Progenitor cell of endocrine pancreas (in vitro differentiated cells): ENCODE measurements around the gene SCAF8. TPM values are rescaled to one million over a fixed set of nuclear protein-coding genes. Genes with fewer than 3 reads are reported as not detected.
A peak's percentile ranks its signal among the peaks of the same experiment; 100 is the strongest.

ENCODE experiments used
- DNase-seq: peaks from one replicate; pipeline ENCODE4 v3.0.0; 2021; ENCODE audit warnings: low spot score; ENCODE audit not compliant: unreplicated experiment
- H3K27ac Mint-ChIP-seq: 2 replicates; pipeline ENCODE4 v1.8.0; 2021; ENCODE audit warnings: mild to moderate bottlenecking, moderate library complexity, mixed read lengths
- H3K27me3 Mint-ChIP-seq: 2 replicates; pipeline ENCODE4 v1.8.0; 2021; ENCODE audit warnings: mixed read lengths
- H3K36me3 Mint-ChIP-seq: 2 replicates; pipeline ENCODE4 v1.8.0; 2022; ENCODE audit warnings: mixed read lengths; ENCODE audit not compliant: insufficient read depth
- H3K4me1 Mint-ChIP-seq: 2 replicates; pipeline ENCODE4 v1.8.0; 2021; ENCODE audit warnings: low read depth, mixed read lengths
- H3K4me3 Mint-ChIP-seq: 2 replicates; pipeline ENCODE4 v1.8.0; 2021; ENCODE audit warnings: low read depth, mild to moderate bottlenecking, moderate library complexity, mixed read lengths
- H3K9me3 Mint-ChIP-seq: 2 replicates; pipeline ENCODE4 v1.8.0; 2021; ENCODE audit warnings: low read depth, mixed read lengths
- CTCF ChIP-seq: fragments of 200-600 bp; sonication (generic); IDR thresholded peaks from one replicate; pipeline ENCODE4 v1.5.0; 2021; ENCODE audit warnings: antibody characterized with exemption, mild to moderate bottlenecking; ENCODE audit not compliant: unreplicated experiment
- total RNA-seq: library from RNA; stranded (reverse); gene quantifications from 2 replicates; pipeline ENCODE4 v1.2.1, GENCODE V29; 2021

Gene SCAF8
- total RNA-seq, 1 donor from 2014 or later: 69.5 TPM

- Mint-ChIP-seq H3K4me1 (no peaks in the 10 kb centered on the region), H3K9me3 (no peaks in the 10 kb centered on the region), H3K4me3 (no peak overlapping the region), H3K36me3 (peaks cover 43% of the 10 kb centered on the region), H3K27ac (no peak overlapping the region), H3K27me3 (no peaks in the 10 kb centered on the region)
- no peak for TF ChIP-seq CTCF
- no peak for DNase-seq
Observed at GRCh38 chr6:154814063-154814462, 80.8 kb downstream of the SCAF8 start.

GRCh38 chr6:154815938-154816820, 83.0 kb downstream of the SCAF8 start:
- H3K4me1 Mint-ChIP-seq: no peaks in the 10 kb centered on the region
- H3K9me3 Mint-ChIP-seq: no peaks in the 10 kb centered on the region
- no peaks in the 10 kb centered on the region for H3K27me3 Mint-ChIP-seq
- peaks cover 36% of the 10 kb centered on the region for H3K36me3 Mint-ChIP-seq
- no peak overlapping the region for H3K4me3 Mint-ChIP-seq
- DNase-seq: no peak
- TF ChIP-seq CTCF: no peak
- H3K27ac Mint-ChIP-seq: peak overlapping the region; percentile 41

GRCh38 chr6:154821099-154821498, 87.9 kb downstream of the SCAF8 start:
- no peak overlapping the region for H3K4me3 Mint-ChIP-seq
- H3K4me1 Mint-ChIP-seq: no peaks in the 10 kb centered on the region
- no peak for DNase-seq
- no peak overlapping the region for H3K27ac Mint-ChIP-seq
- no peaks in the 10 kb centered on the region for H3K27me3 Mint-ChIP-seq
- H3K9me3 Mint-ChIP-seq: no peaks in the 10 kb centered on the region
- no peak for TF ChIP-seq CTCF
- peaks cover 38% of the 10 kb centered on the region for H3K36me3 Mint-ChIP-seq

DNA sequence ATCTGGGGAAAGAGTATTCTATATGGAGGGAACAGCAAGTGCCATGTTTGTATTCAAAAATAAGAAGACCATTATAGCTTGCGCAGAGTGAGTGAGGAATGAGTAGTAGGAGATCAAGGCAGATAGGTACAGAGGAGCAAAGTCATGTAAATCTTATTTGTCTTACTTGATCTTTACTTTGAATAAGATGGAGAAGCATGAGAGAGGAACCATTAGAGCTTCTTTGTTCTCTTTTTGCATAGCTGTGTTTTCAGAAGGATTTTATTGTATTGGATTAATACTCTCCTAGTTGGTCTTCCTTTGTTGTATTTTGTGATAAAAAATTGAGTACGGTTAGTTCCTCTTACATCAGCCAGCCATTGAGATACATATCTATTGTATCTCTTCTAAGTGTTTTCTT, 88.4 kb downstream of the SCAF8 start:
- DNase-seq: no peak
- H3K9me3 Mint-ChIP-seq: no peaks in the 10 kb centered on the region
- H3K4me3 Mint-ChIP-seq: no peak overlapping the region
- no peaks in the 10 kb centered on the region for H3K27me3 Mint-ChIP-seq
- H3K27ac Mint-ChIP-seq: peak overlapping the region; percentile 7
- peaks cover 35% of the 10 kb centered on the region for H3K36me3 Mint-ChIP-seq
- TF ChIP-seq CTCF: no peak
- H3K4me1 Mint-ChIP-seq: no peaks in the 10 kb centered on the region

- Mint-ChIP-seq H3K4me3 (no peak overlapping the region), H3K27ac (peak overlapping the region; percentile 6), H3K9me3 (no peaks in the 10 kb centered on the region), H3K27me3 (no peaks in the 10 kb centered on the region), H3K4me1 (no peaks in the 10 kb centered on the region), H3K36me3 (peaks cover 35% of the 10 kb centered on the region)
- no peak for TF ChIP-seq CTCF
- no peak for DNase-seq
Observed at GRCh38 chr6:154822947-154823558, 89.8 kb downstream of the SCAF8 start.
